Neuron (in vitro differentiated cells): ENCODE measurements around the gene DAPK3.

ENCODE experiments used
- H2AFZ ChIP-seq: one replicate; pipeline ENCODE4 v1.6.1; 2013; ENCODE audit warnings: low read depth, mild to moderate bottlenecking, inconsistent platforms, low read length, moderate library complexity
- H3K27me3 ChIP-seq: one replicate; pipeline ENCODE4 v1.6.1; 2013; ENCODE audit warnings: low read length; ENCODE audit not compliant: insufficient read depth
- H3K36me3 ChIP-seq: one replicate; pipeline ENCODE4 v1.6.1; 2013; ENCODE audit warnings: low read length; ENCODE audit not compliant: insufficient read depth
- H3K4me1 ChIP-seq: one replicate; pipeline ENCODE4 v1.6.1; 2013; ENCODE audit warnings: low read length; ENCODE audit not compliant: insufficient read depth
- H3K4me3 ChIP-seq: 2 replicates; pipeline ENCODE4 v1.5.1; 2013; ENCODE audit warnings: mild to moderate bottlenecking, low read length, moderate library complexity
- H3K9me3 ChIP-seq: one replicate; pipeline ENCODE4 v1.6.1; 2013; ENCODE audit warnings: low read length

Gene DAPK3

GRCh38 chr19:3970808-3971598, at the start of gene DAPK3:
TSS of gene DAPK3 (minus strand) at chr19:3971099. CDS start at chr19:3969735, 1,364 bp downstream.
- H3K9me3 ChIP-seq = no peaks in the 10 kb centered on the region
- H3K4me3 ChIP-seq = peak within 1 kb of the TSS; percentile 84
- no peaks in the 10 kb centered on the region for H3K27me3 ChIP-seq
- H3K36me3 ChIP-seq = peaks cover 31% of the 10 kb centered on the region
- peaks cover 26% of the 10 kb centered on the region for H3K4me1 ChIP-seq
- H2AFZ ChIP-seq = no peak within 1 kb of the TSS

GRCh38 chr19:4019578-4019977, 48.7 kb upstream of the DAPK3 start:
- H3K4me3 ChIP-seq = no peak overlapping the region
- H3K4me1 ChIP-seq = peaks cover 2% of the 10 kb centered on the region
- H3K36me3 ChIP-seq = peaks cover 56% of the 10 kb centered on the region
- H3K27me3 ChIP-seq = no peaks in the 10 kb centered on the region
- no peaks in the 10 kb centered on the region for H3K9me3 ChIP-seq
- no peak overlapping the region for H2AFZ ChIP-seq

- Histone ChIP-seq H2AFZ (no peak overlapping the region), H3K9me3 (no peaks in the 10 kb centered on the region), H3K27me3 (no peaks in the 10 kb centered on the region), H3K4me1 (peaks cover 2% of the 10 kb centered on the region), H3K4me3 (no peak overlapping the region), H3K36me3 (peaks cover 55% of the 10 kb centered on the region)
These were observed 48.0 kb upstream of the DAPK3 start for GRCh38 chr19:4018775-4019504.

- peaks cover 60% of the 10 kb centered on the region for H3K36me3 ChIP-seq
- no peaks in the 10 kb centered on the region for H3K9me3 ChIP-seq
- no peak overlapping the region for H2AFZ ChIP-seq
- H3K4me1 ChIP-seq = peaks cover 2% of the 10 kb centered on the region
- no peak overlapping the region for H3K4me3 ChIP-seq
- H3K27me3 ChIP-seq = no peaks in the 10 kb centered on the region
These were observed 47.3 kb upstream of the DAPK3 start for GRCh38 chr19:4018140-4018613.

GRCh38 chr19:4016903-4017638, 46.2 kb upstream of the DAPK3 start:
- H3K9me3 ChIP-seq = no peaks in the 10 kb centered on the region
- H3K4me3 ChIP-seq = no peak overlapping the region
- peaks cover 2% of the 10 kb centered on the region for H3K4me1 ChIP-seq
- no peak overlapping the region for H2AFZ ChIP-seq
- H3K27me3 ChIP-seq = no peaks in the 10 kb centered on the region
- peaks cover 65% of the 10 kb centered on the region for H3K36me3 ChIP-seq

GRCh38 chr19:4016486-4016885, 45.6 kb upstream of the DAPK3 start:
- Histone ChIP-seq H3K36me3 (peaks cover 65% of the 10 kb centered on the region), H2AFZ (no peak overlapping the region), H3K4me3 (no peak overlapping the region), H3K4me1 (peaks cover 2% of the 10 kb centered on the region), H3K27me3 (no peaks in the 10 kb centered on the region), H3K9me3 (no peaks in the 10 kb centered on the region)

GRCh38 chr19:4015705-4016402, 45.0 kb upstream of the DAPK3 start:
- no peaks in the 10 kb centered on the region for H3K27me3 ChIP-seq
- no peak overlapping the region for H2AFZ ChIP-seq
- peaks cover 5% of the 10 kb centered on the region for H3K4me1 ChIP-seq
- no peaks in the 10 kb centered on the region for H3K9me3 ChIP-seq
- peaks cover 62% of the 10 kb centered on the region for H3K36me3 ChIP-seq
- no peak overlapping the region for H3K4me3 ChIP-seq

- Histone ChIP-seq H3K4me3 (no peak overlapping the region), H3K9me3 (no peaks in the 10 kb centered on the region), H2AFZ (no peak overlapping the region), H3K27me3 (no peaks in the 10 kb centered on the region), H3K36me3 (peaks cover 59% of the 10 kb centered on the region), H3K4me1 (peaks cover 9% of the 10 kb centered on the region)
These were observed 43.9 kb upstream of the DAPK3 start for GRCh38 chr19:4014541-4015491.

- H3K27me3 ChIP-seq = no peaks in the 10 kb centered on the region
- no peak overlapping the region for H3K4me3 ChIP-seq
- H3K9me3 ChIP-seq = no peaks in the 10 kb centered on the region
- no peak overlapping the region for H2AFZ ChIP-seq
- H3K4me1 ChIP-seq = peaks cover 17% of the 10 kb centered on the region
- H3K36me3 ChIP-seq = peaks cover 56% of the 10 kb centered on the region
These were observed 43.1 kb upstream of the DAPK3 start for GRCh38 chr19:4013886-4014540.

- no peaks in the 10 kb centered on the region for H3K9me3 ChIP-seq
- H3K27me3 ChIP-seq = no peaks in the 10 kb centered on the region
- peaks cover 48% of the 10 kb centered on the region for H3K36me3 ChIP-seq
- no peak overlapping the region for H3K4me3 ChIP-seq
- peaks cover 23% of the 10 kb centered on the region for H3K4me1 ChIP-seq
- H2AFZ ChIP-seq = no peak overlapping the region
These were observed 42.2 kb upstream of the DAPK3 start for GRCh38 chr19:4012975-4013634.
